Astrocyte of the spinal cord (primary cell): ENCODE data around the gene ATP8B3.

ENCODE experiments used
- DNase-seq: peaks from one replicate; pipeline ENCODE4 v3.0.0; 2011; ENCODE audit warnings: low read depth, low spot score
- H3K4me3 ChIP-seq: 2 replicates; pipeline ENCODE4 v1.5.1; 2011; ENCODE audit warnings: low read depth, mild to moderate bottlenecking, low read length, moderate library complexity
- in situ Hi-C: cut with HindIII; loops from 2 replicates; pipeline ENCODE4 v1.10.0; 2017; ENCODE audit warnings: low sequenced_read_pairs
- TF ChIP-seq, protein P1 (sequence below): IDR thresholded peaks from 2 replicates; pipeline ENCODE4 v1.5.1; 2012; ENCODE audit warnings: low read depth, mild to moderate bottlenecking, low read length, inconsistent platforms

ATP8B3 gene

GRCh38 chr19:1748873-1749341 is 63.2 kb downstream of the ATP8B3 start:
- no peak for DNase-seq
- H3K4me3 ChIP-seq, result no peak overlapping the region
- TF ChIP-seq, protein P1, sequence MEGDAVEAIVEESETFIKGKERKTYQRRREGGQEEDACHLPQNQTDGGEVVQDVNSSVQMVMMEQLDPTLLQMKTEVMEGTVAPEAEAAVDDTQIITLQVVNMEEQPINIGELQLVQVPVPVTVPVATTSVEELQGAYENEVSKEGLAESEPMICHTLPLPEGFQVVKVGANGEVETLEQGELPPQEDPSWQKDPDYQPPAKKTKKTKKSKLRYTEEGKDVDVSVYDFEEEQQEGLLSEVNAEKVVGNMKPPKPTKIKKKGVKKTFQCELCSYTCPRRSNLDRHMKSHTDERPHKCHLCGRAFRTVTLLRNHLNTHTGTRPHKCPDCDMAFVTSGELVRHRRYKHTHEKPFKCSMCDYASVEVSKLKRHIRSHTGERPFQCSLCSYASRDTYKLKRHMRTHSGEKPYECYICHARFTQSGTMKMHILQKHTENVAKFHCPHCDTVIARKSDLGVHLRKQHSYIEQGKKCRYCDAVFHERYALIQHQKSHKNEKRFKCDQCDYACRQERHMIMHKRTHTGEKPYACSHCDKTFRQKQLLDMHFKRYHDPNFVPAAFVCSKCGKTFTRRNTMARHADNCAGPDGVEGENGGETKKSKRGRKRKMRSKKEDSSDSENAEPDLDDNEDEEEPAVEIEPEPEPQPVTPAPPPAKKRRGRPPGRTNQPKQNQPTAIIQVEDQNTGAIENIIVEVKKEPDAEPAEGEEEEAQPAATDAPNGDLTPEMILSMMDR, result no peak
- in situ Hi-C loops, result no loop called here

GRCh38 chr19:1748115-1748872 is 63.8 kb downstream of the ATP8B3 start:
- in situ Hi-C loops, result no loop called here
- no peak for DNase-seq
- TF ChIP-seq, protein P1, result no peak
- no peak overlapping the region for H3K4me3 ChIP-seq

DNA sequence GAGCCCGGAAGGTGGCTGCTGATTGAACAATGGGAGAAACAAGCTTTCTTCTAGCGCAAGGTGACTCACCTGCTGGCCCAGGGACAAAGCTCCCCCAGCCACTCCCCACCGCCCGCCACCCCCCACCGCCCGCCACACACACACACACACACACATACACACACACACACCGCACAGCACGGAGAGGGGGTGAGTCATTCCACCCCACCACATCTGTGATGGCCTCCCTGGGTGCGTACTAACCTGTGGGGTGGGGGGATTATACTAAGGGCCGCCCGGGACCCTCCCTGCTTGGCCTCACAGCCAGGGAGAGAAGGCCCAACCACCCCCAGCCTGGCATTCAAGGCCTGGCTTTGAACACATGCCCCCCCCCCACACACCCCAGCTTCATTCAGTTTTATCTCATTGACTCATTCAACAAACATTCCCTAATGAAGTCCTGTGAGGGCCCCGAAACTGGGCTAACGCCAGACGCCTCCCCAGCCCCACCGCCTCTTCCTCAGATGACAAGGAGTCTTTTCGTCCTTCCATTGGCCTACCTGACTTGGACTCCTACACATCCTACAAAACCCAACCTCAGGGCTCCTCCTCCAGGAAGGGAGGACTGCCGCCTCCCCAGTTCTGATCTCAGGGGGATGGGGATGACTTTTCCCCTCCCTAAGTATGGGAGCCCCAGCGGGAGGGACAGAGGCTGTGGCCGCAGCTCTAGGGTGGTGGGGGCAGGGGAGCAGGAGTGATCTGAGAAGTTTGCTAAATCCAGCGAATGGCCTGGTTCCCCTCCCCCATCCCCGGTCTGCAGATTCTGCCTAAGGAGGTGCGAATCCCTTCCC is 64.6 kb downstream of the ATP8B3 start:
- TF ChIP-seq, protein P1, result no peak
- no peak overlapping the region for H3K4me3 ChIP-seq
- in situ Hi-C loops, result no loop called here
- DNase-seq, result peak; percentile 88

DNA sequence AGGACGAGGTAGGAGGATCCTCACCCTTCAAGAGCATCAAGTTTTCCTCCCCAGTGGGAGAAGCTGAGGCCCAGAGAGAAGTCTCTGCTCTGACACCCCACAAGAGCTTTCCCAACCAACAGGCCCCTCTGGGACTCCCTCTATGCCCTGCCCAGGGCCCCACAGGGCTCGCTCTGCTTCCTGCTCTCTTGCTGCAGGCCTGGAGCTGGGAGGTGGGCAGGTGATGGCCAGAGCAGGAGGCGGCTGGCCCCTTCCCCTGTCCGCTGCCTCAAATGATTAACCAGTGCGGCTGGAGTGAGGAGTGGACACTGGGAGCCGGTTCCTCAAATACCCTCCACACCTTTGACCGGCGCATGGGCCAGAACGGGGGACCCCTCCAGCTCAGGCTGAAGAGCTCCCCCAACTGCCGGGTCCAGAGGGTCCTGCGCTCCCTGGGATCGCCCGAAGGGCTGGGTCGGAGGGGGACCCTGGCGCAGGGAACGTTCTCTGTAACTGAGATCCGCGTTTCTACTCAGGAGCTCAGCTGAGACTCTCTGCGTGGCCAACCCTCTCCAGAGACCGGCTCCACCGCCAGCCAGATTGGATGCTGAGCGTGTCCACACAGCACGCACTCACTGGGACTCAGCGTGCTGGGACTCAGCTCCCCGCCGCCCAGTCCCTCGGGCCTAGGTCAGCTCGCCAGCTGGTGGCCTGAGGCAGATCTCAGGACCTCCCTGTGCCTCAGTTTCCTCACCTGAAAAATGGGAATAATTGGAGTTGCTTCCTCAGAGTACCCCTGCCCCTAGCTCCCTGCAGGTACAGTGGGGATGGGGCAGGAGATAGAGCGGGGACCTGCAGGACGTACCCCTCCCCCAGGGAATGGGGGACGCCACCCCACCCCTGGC is 65.4 kb downstream of the ATP8B3 start:
- DNase-seq, result peak; percentile 37
- TF ChIP-seq, protein P1, result no peak
- in situ Hi-C loops, result no loop called here
- H3K4me3 ChIP-seq, result no peak overlapping the region

- H3K4me3 ChIP-seq, result no peak overlapping the region
- DNase-seq, result no peak
- TF ChIP-seq, protein P1, result no peak
- in situ Hi-C loops, result no loop called here
These were observed 66.5 kb downstream of the ATP8B3 start for GRCh38 chr19:1745589-1746031.

DNA sequence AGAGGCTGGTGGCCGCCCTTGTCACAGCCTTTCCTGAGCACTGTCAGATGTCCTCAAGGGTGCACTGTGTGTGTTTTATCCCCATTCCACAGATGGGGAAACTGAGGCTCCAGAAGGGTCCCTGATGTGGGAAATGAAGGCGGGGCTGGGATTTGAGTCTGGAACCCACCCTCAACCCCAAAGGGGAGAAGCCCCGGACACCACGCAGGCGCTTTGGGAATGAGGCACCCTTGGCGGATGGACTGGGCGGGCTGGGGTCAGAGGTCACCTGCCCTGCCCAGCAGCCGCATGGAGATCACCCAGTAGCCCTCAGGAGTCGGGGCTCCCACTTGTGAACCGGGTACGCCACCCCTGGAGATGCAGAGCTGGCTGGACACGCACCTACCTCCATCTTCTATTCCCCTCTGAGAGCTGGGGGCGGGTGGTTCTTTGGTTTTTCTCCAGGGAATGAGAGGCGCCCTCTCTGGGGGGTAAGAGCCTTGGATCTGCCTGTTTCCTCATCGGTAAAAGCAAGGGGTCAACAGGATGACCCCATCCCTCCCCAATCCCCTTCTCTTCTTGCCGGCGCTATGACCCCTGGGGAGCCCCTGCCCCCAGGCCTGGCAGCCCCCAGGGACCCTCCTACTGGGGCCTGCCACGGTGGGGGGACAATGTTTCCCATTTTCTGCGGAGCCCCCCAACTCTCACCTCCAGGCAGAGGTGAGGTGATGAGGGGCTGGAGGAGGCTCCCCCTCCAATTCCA is 67.1 kb downstream of the ATP8B3 start:
- H3K4me3 ChIP-seq, result no peak overlapping the region
- in situ Hi-C loops, result no loop called here
- TF ChIP-seq, protein P1, result no peak
- no peak for DNase-seq
